HEK293 (cell line): ENCODE data around the gene SPEM2.

ENCODE experiments used
- CTCF ChIA-PET: fragments of 350-600 bp; formaldehyde crosslinking; extraction: SDS; loops from one replicate; lab custom pipeline; 2021; ENCODE audit warnings: antibody characterized with exemption; lab: Yijun Ruan, JAX
- POLR2A ChIA-PET: fragments of 300-600 bp; formaldehyde crosslinking; extraction: SDS; loops from one replicate; lab custom pipeline; 2020; ENCODE audit warnings: antibody characterized with exemption, inconsistent platforms; lab: Yijun Ruan, JAX
- H3K27ac ChIP-seq: fragments of 200-500 bp; sonication (Bioruptor generic); 2 replicates; pipeline ENCODE4 v1.5.1; 2014; ENCODE audit warnings: low read depth, low read length, control low read depth, inconsistent platforms; ENCODE audit errors: extremely low read depth
- H3K36me3 ChIP-seq, 2 experiments: fragments of 200-500 bp in 1 of 2; sonication (Bioruptor generic) in 1 of 2; 1 replicate in 1 of 2; 2 replicates in 1 of 2; pipeline ENCODE4 v1.5.1; 2014 to 2017; ENCODE audit warnings: inconsistent platforms in 2 of 2, low read length in 2 of 2; ENCODE audit not compliant: control insufficient read depth in 2 of 2, insufficient read depth in 1 of 2
- H3K4me1 ChIP-seq: fragments of 200-500 bp; sonication (Bioruptor generic); 2 replicates; pipeline ENCODE4 v1.5.1; 2014; ENCODE audit warnings: mild to moderate bottlenecking, low read length, inconsistent platforms; ENCODE audit not compliant: control insufficient read depth, insufficient read depth
- H3K4me3 ChIP-seq: 2 replicates; pipeline ENCODE4 v1.5.1; 2011; ENCODE audit warnings: low read depth, mild to moderate bottlenecking, control low read depth, low read length, moderate library complexity
- H3K9me3 ChIP-seq: fragments of 200-500 bp; sonication (Bioruptor generic); 2 replicates; pipeline ENCODE4 v1.5.1; 2014; ENCODE audit warnings: low read depth, low read length, inconsistent platforms; ENCODE audit not compliant: control insufficient read depth, insufficient read depth
- EGR2 ChIP-seq: fragments of 450-650 bp; formaldehyde crosslinking; IDR thresholded peaks from 2 replicates; pipeline ENCODE4 v1.5.1; 2016; ENCODE audit warnings: low read depth, missing biosample characterization, missing genetic modification characterization
- GLIS1 ChIP-seq: fragments of 450-650 bp; formaldehyde crosslinking; IDR thresholded peaks from 2 replicates; pipeline ENCODE4 v1.5.1; 2016; ENCODE audit warnings: missing biosample characterization, missing genetic modification characterization
- HOXA7 ChIP-seq: sonication (generic); formaldehyde crosslinking; IDR thresholded peaks from 2 replicates; pipeline ENCODE4 v1.8.1; 2022; ENCODE audit warnings: missing genetic modification reagents, borderline replicate concordance
- MZF1 ChIP-seq: fragments of 450-650 bp; formaldehyde crosslinking; IDR thresholded peaks from 2 replicates; pipeline ENCODE4 v1.5.1; 2017; ENCODE audit warnings: missing biosample characterization, missing genetic modification characterization, borderline replicate concordance
- PBX3 ChIP-seq: sonication (generic); formaldehyde crosslinking; IDR thresholded peaks from 2 replicates; pipeline ENCODE4 v1.8.1; 2022; ENCODE audit warnings: mild to moderate bottlenecking, moderate library complexity, missing genetic modification reagents
- ZBTB7A ChIP-seq: fragments of 450-650 bp; formaldehyde crosslinking; IDR thresholded peaks from 2 replicates; pipeline ENCODE4 v1.5.1; 2016; ENCODE audit warnings: low read depth, missing biosample characterization, missing genetic modification characterization
- ZFHX2 ChIP-seq: fragments of 450-650 bp; formaldehyde crosslinking; conservative IDR thresholded peaks from 2 replicates; pipeline ENCODE4 v1.5.1; 2016; ENCODE audit warnings: missing biosample characterization, missing genetic modification characterization
- ZFP69B ChIP-seq: fragments of 450-650 bp; formaldehyde crosslinking; IDR thresholded peaks from 2 replicates; pipeline ENCODE4 v1.5.1; 2016; ENCODE audit warnings: missing biosample characterization, missing genetic modification characterization
- ZNF175 ChIP-seq: fragments of 450-650 bp; formaldehyde crosslinking; IDR thresholded peaks from 2 replicates; pipeline ENCODE4 v1.5.1; 2016; ENCODE audit warnings: missing biosample characterization, missing genetic modification characterization
- ZNF19 ChIP-seq: fragments of 450-650 bp; formaldehyde crosslinking; IDR thresholded peaks from 2 replicates; pipeline ENCODE4; 2016; ENCODE audit warnings: missing biosample characterization, missing genetic modification characterization, low read depth
- ZNF221 ChIP-seq: fragments of 450-650 bp; formaldehyde crosslinking; IDR thresholded peaks from 2 replicates; pipeline ENCODE4 v1.5.1; 2017; ENCODE audit warnings: missing biosample characterization, missing genetic modification characterization, borderline replicate concordance
- ZNF292 ChIP-seq: fragments of 450-650 bp; formaldehyde crosslinking; IDR thresholded peaks from 2 replicates; pipeline ENCODE4 v1.5.1; 2016; ENCODE audit warnings: low read depth, missing biosample characterization, missing genetic modification characterization, borderline replicate concordance
- ZNF423 ChIP-seq: fragments of 450-650 bp; formaldehyde crosslinking; IDR thresholded peaks from 2 replicates; pipeline ENCODE4 v1.5.1; 2016; ENCODE audit warnings: missing biosample characterization, missing genetic modification characterization
- ZNF48 ChIP-seq: fragments of 450-650 bp; formaldehyde crosslinking; IDR thresholded peaks from 2 replicates; pipeline ENCODE4 v1.5.1; 2016; ENCODE audit warnings: missing biosample characterization, missing genetic modification characterization
- ZNF670 ChIP-seq: fragments of 450-650 bp; formaldehyde crosslinking; IDR thresholded peaks from 2 replicates; pipeline ENCODE4 v1.5.1; 2016; ENCODE audit warnings: missing biosample characterization, missing genetic modification characterization, low read depth
- ZNF76 ChIP-seq: fragments of 450-650 bp; formaldehyde crosslinking; IDR thresholded peaks from 2 replicates; pipeline ENCODE4; 2016; ENCODE audit warnings: low read depth, missing biosample characterization, missing genetic modification characterization, borderline replicate concordance
- ZNF785 ChIP-seq: fragments of 450-650 bp; formaldehyde crosslinking; IDR thresholded peaks from 2 replicates; pipeline ENCODE4 v1.5.1; 2016; ENCODE audit warnings: missing biosample characterization, missing genetic modification characterization
- TF ChIP-seq, protein P1 (sequence below): fragments of 450-650 bp; formaldehyde crosslinking; conservative IDR thresholded peaks from 2 replicates; pipeline ENCODE4 v1.5.1; 2016; ENCODE audit warnings: low read depth, missing biosample characterization, missing genetic modification characterization
- TF ChIP-seq, protein P2 (sequence below): fragments of 450-650 bp; formaldehyde crosslinking; IDR thresholded peaks from 2 replicates; pipeline ENCODE4 v1.5.1; 2016; ENCODE audit warnings: missing biosample characterization, missing genetic modification characterization

Gene SPEM2

GRCh38 chr17:7428557-7428956, 3.1 kb downstream of the SPEM2 start, which contains the start of gene SPEM3 (continued):
- TF ChIP-seq ZNF221 (tag by site-specific recombination), result no peak
- TF ChIP-seq ZNF670 (tag by site-specific recombination), result no peak
- TF ChIP-seq, all 188 proteins: peak for 0

DNA sequence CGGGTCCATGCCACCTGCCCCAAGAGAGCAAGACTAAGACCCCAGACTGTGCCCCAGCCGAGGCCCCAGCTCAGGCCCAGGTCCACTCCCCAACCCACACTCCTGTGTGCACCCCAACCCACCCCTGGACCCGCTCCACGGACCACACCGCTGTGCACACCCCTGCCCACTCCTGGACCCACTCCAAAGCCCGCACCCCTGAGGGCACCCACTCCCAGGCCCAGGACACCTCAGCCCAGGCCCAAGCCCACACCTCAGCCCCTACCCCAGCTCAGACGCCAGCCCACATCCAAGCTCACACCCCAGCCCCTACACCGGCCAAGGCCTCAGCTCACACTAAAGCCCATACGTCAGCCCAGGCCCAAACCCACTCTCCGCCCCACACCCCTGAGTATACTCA, 4.3 kb downstream of the SPEM2 start:
- TF ChIP-seq ZFHX2 (tag by site-specific recombination) (peak; percentile 36; the same call in 1 of the 2 replicates), ZFP69B (no peak), EGR2 (tag by site-specific recombination) (peak; percentile 49), ZNF19 (no peak), ZNF785 (no peak), ZNF423 (tag by site-specific recombination) (no peak)
- Histone ChIP-seq H3K36me3 (no peaks in the 10 kb centered on the region), H3K27ac (no peak overlapping the region), H3K4me3 (no peak overlapping the region), H3K4me1 (no peaks in the 10 kb centered on the region), H3K9me3 (no peaks in the 10 kb centered on the region)
- ChIA-PET CTCF (interaction anchor here (1.1 kb wide), 1 partner anchor 74 kb away, joined by 3 read pairs; the partner anchor contains the start of gene TMEM95), POLR2A (interaction anchor here (1.5 kb wide), 1 partner anchor 25 kb away, joined by 3 read pairs; the partner anchor contains the start of gene TMEM256)

GRCh38 chr17:7431231-7431630, 5.8 kb downstream of the SPEM2 start:
- TF ChIP-seq ZNF292 (tag by site-specific recombination) (no peak), ZNF221 (tag by site-specific recombination) (no peak), ZNF48 (tag by site-specific recombination) (no peak), HOXA7 (no peak), GLIS1 (no peak), ZBTB7A (tag by site-specific recombination) (no peak), ZNF175 (tag by site-specific recombination) (no peak), PBX3 (no peak), ZNF76 (tag by site-specific recombination) (no peak), MZF1 (tag by site-specific recombination) (no peak)
- TF ChIP-seq, protein P1, sequence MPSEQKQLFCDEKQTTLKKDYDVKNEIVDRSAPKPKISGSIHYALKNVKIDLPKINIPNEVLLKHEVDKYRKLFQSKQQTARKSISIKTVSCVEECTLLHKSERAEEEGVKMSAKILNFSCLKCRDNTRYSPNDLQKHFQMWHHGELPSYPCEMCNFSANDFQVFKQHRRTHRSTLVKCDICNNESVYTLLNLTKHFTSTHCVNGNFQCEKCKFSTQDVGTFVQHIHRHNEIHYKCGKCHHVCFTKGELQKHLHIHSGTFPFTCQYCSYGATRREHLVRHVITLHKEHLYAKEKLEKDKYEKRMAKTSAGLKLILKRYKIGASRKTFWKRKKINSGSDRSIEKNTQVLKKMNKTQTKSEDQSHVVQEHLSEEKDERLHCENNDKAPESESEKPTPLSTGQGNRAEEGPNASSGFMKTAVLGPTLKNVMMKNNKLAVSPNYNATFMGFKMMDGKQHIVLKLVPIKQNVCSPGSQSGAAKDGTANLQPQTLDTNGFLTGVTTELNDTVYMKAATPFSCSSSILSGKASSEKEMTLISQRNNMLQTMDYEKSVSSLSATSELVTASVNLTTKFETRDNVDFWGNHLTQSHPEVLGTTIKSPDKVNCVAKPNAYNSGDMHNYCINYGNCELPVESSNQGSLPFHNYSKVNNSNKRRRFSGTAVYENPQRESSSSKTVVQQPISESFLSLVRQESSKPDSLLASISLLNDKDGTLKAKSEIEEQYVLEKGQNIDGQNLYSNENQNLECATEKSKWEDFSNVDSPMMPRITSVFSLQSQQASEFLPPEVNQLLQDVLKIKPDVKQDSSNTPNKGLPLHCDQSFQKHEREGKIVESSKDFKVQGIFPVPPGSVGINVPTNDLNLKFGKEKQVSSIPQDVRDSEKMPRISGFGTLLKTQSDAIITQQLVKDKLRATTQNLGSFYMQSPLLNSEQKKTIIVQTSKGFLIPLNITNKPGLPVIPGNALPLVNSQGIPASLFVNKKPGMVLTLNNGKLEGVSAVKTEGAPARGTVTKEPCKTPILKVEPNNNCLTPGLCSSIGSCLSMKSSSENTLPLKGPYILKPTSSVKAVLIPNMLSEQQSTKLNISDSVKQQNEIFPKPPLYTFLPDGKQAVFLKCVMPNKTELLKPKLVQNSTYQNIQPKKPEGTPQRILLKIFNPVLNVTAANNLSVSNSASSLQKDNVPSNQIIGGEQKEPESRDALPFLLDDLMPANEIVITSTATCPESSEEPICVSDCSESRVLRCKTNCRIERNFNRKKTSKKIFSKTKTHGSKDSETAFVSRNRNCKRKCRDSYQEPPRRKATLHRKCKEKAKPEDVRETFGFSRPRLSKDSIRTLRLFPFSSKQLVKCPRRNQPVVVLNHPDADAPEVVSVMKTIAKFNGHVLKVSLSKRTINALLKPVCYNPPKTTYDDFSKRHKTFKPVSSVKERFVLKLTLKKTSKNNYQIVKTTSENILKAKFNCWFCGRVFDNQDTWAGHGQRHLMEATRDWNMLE (tag by site-specific recombination), result no peak
- TF ChIP-seq, protein P2, sequence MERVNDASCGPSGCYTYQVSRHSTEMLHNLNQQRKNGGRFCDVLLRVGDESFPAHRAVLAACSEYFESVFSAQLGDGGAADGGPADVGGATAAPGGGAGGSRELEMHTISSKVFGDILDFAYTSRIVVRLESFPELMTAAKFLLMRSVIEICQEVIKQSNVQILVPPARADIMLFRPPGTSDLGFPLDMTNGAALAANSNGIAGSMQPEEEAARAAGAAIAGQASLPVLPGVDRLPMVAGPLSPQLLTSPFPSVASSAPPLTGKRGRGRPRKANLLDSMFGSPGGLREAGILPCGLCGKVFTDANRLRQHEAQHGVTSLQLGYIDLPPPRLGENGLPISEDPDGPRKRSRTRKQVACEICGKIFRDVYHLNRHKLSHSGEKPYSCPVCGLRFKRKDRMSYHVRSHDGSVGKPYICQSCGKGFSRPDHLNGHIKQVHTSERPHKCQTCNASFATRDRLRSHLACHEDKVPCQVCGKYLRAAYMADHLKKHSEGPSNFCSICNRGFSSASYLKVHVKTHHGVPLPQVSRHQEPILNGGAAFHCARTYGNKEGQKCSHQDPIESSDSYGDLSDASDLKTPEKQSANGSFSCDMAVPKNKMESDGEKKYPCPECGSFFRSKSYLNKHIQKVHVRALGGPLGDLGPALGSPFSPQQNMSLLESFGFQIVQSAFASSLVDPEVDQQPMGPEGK (tag by site-specific recombination), result no peak
- H3K4me3 ChIP-seq, result no peak overlapping the region
- H3K4me1 ChIP-seq, result peaks cover 6% of the 10 kb centered on the region
- H3K36me3 ChIP-seq, result no peaks in the 10 kb centered on the region
- H3K9me3 ChIP-seq, result no peaks in the 10 kb centered on the region
- no peak overlapping the region for H3K27ac ChIP-seq
- ChIA-PET CTCF (interaction anchor here (0.6 to 1.1 kb wide), 2 partner anchors 75 to 91 kb away, joined by 3 to 6 read pairs; no protein-coding TSS in a partner anchor), POLR2A (interaction anchor here (1.0 to 1.5 kb wide), 2 partner anchors 27 kb away, joined by 3 read pairs; partner anchors contain the start of gene TMEM256)
